GM13977 (cell line): Measurements from ENCODE around the gene LCE3D.
A peak's percentile ranks its signal among the peaks of the same experiment; 100 is the strongest.
"Not testable (repeated sequence)": the region's sequence is repeated elsewhere in the genome, so short reads cannot be mapped to it uniquely, and the experiment has no call there.

Experiments used
- DNase-seq: peaks from one replicate; pipeline ENCODE4 v3.0.0; 2012; ENCODE audit warnings: low spot score
- CTCF ChIP-seq: IDR thresholded peaks from 2 replicates; pipeline ENCODE4 v1.5.1; 2012; ENCODE audit warnings: mild to moderate bottlenecking, control low read depth; ENCODE audit not compliant: insufficient read depth; ENCODE audit errors: extremely low read depth, missing control alignments
- in situ Hi-C: fragments of 300-500 bp; cut with MboI; formaldehyde crosslinking; loops from one replicate; pipeline ENCODE4 v1.12.0; 2022; ENCODE audit warnings: low sequenced_read_pairs, low pct_unique_long_range_greater_than_20kb, mixed read lengths, inconsistent platforms; ENCODE audit not compliant: unreplicated experiment

Gene LCE3D

DNA sequence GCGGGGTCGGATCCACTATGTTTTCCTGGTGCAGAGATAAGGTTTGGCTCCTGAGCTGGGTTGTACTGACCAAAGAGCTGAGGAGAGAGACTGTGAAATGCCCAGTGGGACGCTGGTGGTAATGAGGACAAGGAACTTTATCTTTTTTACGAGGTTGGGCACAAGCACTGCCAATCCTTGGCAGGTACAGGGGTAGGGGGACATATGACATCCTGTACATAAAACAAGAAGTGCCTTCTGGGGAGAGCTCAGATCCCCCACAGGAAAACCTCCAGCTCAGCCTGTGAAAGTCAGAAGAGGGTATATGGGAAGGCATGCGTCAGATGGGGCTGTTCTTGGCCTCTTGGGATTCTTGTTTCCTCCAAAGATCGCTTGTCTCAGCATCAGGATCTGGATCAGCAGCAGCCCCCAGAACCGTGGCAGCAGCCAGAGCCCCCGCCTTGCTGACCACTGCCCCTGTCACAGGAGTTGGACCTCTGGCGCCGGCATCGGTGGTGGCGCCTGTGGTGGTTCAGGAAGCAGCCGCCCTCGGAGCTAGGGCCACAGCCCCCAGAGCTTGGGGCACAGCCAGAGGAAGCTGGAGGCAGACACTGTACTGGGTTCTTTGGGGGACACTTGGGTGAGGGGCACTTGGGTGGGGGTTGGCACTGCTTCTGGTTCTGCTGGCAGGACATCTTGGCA is 14.6 kb downstream of the LCE3D start:
- TF ChIP-seq CTCF: no peak
- DNase-seq: no peak
- in situ Hi-C loops: no loop called here

DNA sequence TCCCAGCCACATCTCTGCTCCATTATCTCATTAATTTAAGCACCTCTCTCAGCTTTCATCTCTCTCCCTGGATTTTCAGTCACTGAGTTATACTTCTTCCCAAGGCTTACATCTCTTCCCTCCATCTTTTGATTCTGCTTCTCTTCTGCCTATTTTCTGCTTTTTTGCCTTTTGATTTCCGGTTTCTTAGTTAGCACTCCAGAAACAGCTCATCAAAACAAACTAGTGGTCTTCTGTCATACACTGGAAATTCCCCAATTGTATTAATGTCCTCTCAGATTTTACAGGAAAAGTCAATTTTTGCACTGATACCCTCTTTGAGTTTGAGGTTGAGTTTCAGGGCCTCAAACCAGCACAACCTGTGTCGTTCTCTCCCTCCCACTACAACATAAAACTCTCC is 15.2 kb downstream of the LCE3D start:
- TF ChIP-seq CTCF: no peak
- in situ Hi-C loops: no loop called here
- peak; percentile 37 for DNase-seq

DNA sequence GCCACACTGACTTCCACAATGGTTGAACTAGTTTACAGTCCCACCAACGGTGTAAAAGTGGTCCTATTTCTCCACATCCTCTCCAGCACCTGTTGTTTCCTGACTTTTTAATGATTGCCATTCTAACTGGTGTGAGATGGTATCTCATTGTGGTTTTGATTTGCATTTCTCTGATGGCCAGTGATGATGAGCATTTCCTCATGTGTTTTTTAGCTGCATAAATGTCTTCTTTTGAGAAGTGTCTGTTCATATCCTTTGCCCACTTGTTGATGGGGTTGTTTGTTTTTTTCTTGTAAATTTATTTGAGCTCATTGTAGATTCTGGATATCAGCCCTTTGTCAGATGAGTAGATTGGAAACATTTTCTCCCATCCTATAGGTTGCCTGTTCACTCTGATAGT is 32.0 kb downstream of the LCE3D start:
- DNase-seq, in situ Hi-C loops: not testable (repeated sequence)

DNA sequence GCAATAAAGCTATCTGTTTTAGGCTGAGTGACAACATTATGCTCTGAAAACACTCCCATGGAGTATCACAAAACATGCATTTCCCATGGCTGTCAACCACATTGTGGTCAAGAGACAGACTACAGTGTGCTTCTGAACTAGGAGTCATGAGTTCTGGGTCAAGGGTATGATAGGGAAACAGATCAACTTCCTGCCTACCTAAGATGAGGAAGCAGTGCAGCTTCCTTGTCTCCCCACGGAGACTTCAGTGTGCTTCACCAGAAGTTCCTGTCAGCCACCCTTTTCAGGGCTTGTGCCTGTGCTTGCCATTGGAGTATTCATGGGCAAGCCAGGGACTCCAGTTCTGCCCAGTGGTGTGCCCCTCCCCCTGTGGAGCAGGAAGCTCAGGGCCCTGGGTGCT is 33.6 kb downstream of the LCE3D start:
- TF ChIP-seq CTCF: no peak
- DNase-seq: no peak
- in situ Hi-C loops: no loop called here

GRCh38 chr1:152543820-152544219 is 36.5 kb downstream of the LCE3D start:
- TF ChIP-seq CTCF: peak; percentile 38
- DNase-seq: no peak
- in situ Hi-C loops: no loop called here

- DNase-seq: no peak
- TF ChIP-seq CTCF: no peak
- in situ Hi-C loops: no loop called here
These were observed 40.4 kb downstream of the LCE3D start for GRCh38 chr1:152539901-152540300.

DNA sequence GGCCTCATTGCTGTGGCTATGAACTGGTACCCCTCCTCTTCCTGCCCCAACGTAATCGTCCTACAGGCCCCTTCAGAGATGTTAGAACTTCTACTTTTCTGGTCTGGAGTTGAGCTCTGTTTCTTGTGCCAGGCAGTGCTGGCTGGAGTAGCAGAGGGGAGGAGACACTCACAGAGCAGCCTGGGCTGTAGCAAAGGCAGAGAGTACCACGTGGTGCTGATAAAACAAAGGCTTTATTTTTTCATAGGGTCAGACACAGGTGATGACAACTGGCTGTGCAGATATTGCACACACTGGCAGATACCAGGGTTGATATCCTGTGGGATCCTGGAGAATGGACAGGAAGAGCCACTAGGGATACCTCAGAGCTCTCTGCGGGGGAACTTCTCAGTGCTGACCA is 42.8 kb downstream of the LCE3D start:
- TF ChIP-seq CTCF: no peak
- in situ Hi-C loops: no loop called here
- no peak for DNase-seq
